ENCODE results near the gene TMTC1.

The TMTC1 gene

GRCh38 chr12:29692237-29692636 lies 91.5 kb downstream of the TMTC1 start:
- Histone ChIP-seq H3K9ac (no peak overlapping the region), H3K4me1 (peaks cover 2% of the 10 kb centered on the region), H3K36me3 (ENCODE audit: control insufficient read depth, insufficient read depth, low read length) (no peaks in the 10 kb centered on the region), H2AFZ (no peak overlapping the region), H3K27me3 (ENCODE audit: control insufficient read depth, insufficient read depth, low read length) (no peaks in the 10 kb centered on the region), H3K4me2 (ENCODE audit: low read length) (no peak overlapping the region), H3K27ac (no peak overlapping the region), H3K9me3 (ENCODE audit: control insufficient read depth, low read length) (no peaks in the 10 kb centered on the region), H3K79me2 (peaks cover 26% of the 10 kb centered on the region), H3K4me3 (ENCODE audit: low read depth, low read length) (no peak overlapping the region)
- TF ChIP-seq CTCF (IDR thresholded peaks at IDR 0.05): no peak

GRCh38 chr12:29691161-29691854 lies 92.4 kb downstream of the TMTC1 start:
- TF ChIP-seq CTCF (IDR thresholded peaks at IDR 0.05): no peak
- no peak overlapping the region for H3K4me3 ChIP-seq (ENCODE audit: low read depth, low read length)
- peaks cover 2% of the 10 kb centered on the region for H3K4me1 ChIP-seq
- no peak overlapping the region for H3K9ac ChIP-seq
- H3K27me3 ChIP-seq (ENCODE audit: control insufficient read depth, insufficient read depth, low read length): no peaks in the 10 kb centered on the region
- no peaks in the 10 kb centered on the region for H3K9me3 ChIP-seq (ENCODE audit: control insufficient read depth, low read length)
- no peaks in the 10 kb centered on the region for H3K36me3 ChIP-seq (ENCODE audit: control insufficient read depth, insufficient read depth, low read length)
- H3K27ac ChIP-seq: no peak overlapping the region
- no peak overlapping the region for H3K4me2 ChIP-seq (ENCODE audit: low read length)
- peaks cover 27% of the 10 kb centered on the region for H3K79me2 ChIP-seq
- no peak overlapping the region for H2AFZ ChIP-seq

GRCh38 chr12:29690728-29691127 lies 93.0 kb downstream of the TMTC1 start:
- H3K4me3 ChIP-seq (ENCODE audit: low read depth, low read length): no peak overlapping the region
- H3K9ac ChIP-seq: no peak overlapping the region
- no peak for TF ChIP-seq CTCF (IDR thresholded peaks at IDR 0.05)
- no peak overlapping the region for H3K4me2 ChIP-seq (ENCODE audit: low read length)
- H3K27ac ChIP-seq: no peak overlapping the region
- peaks cover 27% of the 10 kb centered on the region for H3K79me2 ChIP-seq
- H3K9me3 ChIP-seq (ENCODE audit: control insufficient read depth, low read length): no peaks in the 10 kb centered on the region
- peaks cover 2% of the 10 kb centered on the region for H3K4me1 ChIP-seq
- H2AFZ ChIP-seq: no peak overlapping the region
- H3K27me3 ChIP-seq (ENCODE audit: control insufficient read depth, insufficient read depth, low read length): no peaks in the 10 kb centered on the region
- no peaks in the 10 kb centered on the region for H3K36me3 ChIP-seq (ENCODE audit: control insufficient read depth, insufficient read depth, low read length)

- TF ChIP-seq CTCF (IDR thresholded peaks at IDR 0.05): no peak
- Histone ChIP-seq H3K4me1 (peaks cover 8% of the 10 kb centered on the region), H3K4me3 (ENCODE audit: low read depth, low read length) (no peak overlapping the region), H3K27ac (no peak overlapping the region), H3K9ac (no peak overlapping the region), H3K4me2 (ENCODE audit: low read length) (no peak overlapping the region), H3K9me3 (ENCODE audit: control insufficient read depth, low read length) (no peaks in the 10 kb centered on the region), H3K27me3 (ENCODE audit: control insufficient read depth, insufficient read depth, low read length) (no peaks in the 10 kb centered on the region), H2AFZ (no peak overlapping the region), H3K36me3 (ENCODE audit: control insufficient read depth, insufficient read depth, low read length) (no peaks in the 10 kb centered on the region), H3K79me2 (peaks cover 22% of the 10 kb centered on the region)
These were observed 94.8 kb downstream of the TMTC1 start for GRCh38 chr12:29688914-29689313.

GRCh38 chr12:29682088-29682487 lies 101.7 kb downstream of the TMTC1 start:
- no peak overlapping the region for H2AFZ ChIP-seq
- H3K4me1 ChIP-seq: peaks cover 7% of the 10 kb centered on the region
- H3K79me2 ChIP-seq: peaks cover 9% of the 10 kb centered on the region
- no peaks in the 10 kb centered on the region for H3K9me3 ChIP-seq (ENCODE audit: control insufficient read depth, low read length)
- no peak overlapping the region for H3K27ac ChIP-seq
- H3K9ac ChIP-seq: no peak overlapping the region
- no peak overlapping the region for H3K4me3 ChIP-seq (ENCODE audit: low read depth, low read length)
- no peaks in the 10 kb centered on the region for H3K36me3 ChIP-seq (ENCODE audit: control insufficient read depth, insufficient read depth, low read length)
- H3K27me3 ChIP-seq (ENCODE audit: control insufficient read depth, insufficient read depth, low read length): no peaks in the 10 kb centered on the region
- no peak overlapping the region for H3K4me2 ChIP-seq (ENCODE audit: low read length)
- no peak for TF ChIP-seq CTCF (IDR thresholded peaks at IDR 0.05)
